Neural progenitor cell (in vitro differentiated cells): ENCODE measurements around the gene STAT5A. TPM values are rescaled to one million over a fixed set of nuclear protein-coding genes. Genes with fewer than 3 reads are reported as not detected.

Source experiments
- DNase-seq: peaks from one replicate; pipeline ENCODE4 v3.0.0-alpha.2; 2016; ENCODE audit warnings: low spot score
- H2AFZ ChIP-seq: fragments of 200-600 bp; sonication (generic); replicated peaks from 2 replicates; pipeline ENCODE4 v1.6.1; 2016; ENCODE audit warnings: antibody characterized with exemption
- H3F3A ChIP-seq: fragments of 200-600 bp; sonication (generic); 2 replicates; pipeline ENCODE4 v1.6.1; 2016; ENCODE audit warnings: antibody characterized with exemption, low read depth
- H3K27ac ChIP-seq: fragments of 200-600 bp; sonication (generic); 2 replicates; pipeline ENCODE4 v1.5.1; 2016; ENCODE audit warnings: mild to moderate bottlenecking
- H3K27me3 ChIP-seq: fragments of 200-600 bp; sonication (generic); 2 replicates; pipeline ENCODE4 v1.6.1; 2016; ENCODE audit warnings: mild to moderate bottlenecking, moderate library complexity
- H3K36me3 ChIP-seq: fragments of 200-600 bp; sonication (generic); 2 replicates; pipeline ENCODE4 v1.5.1; 2016
- H3K4me1 ChIP-seq: fragments of 200-600 bp; sonication (generic); 2 replicates; pipeline ENCODE4 v1.6.1; 2016; ENCODE audit warnings: mixed run types
- H3K4me2 ChIP-seq: fragments of 200-600 bp; sonication (generic); 2 replicates; pipeline ENCODE4 v1.6.1; 2016
- H3K4me3 ChIP-seq: fragments of 200-600 bp; sonication (generic); 2 replicates; pipeline ENCODE4 v1.5.1; 2016
- H3K79me2 ChIP-seq: fragments of 200-600 bp; sonication (generic); 2 replicates; pipeline ENCODE4 v1.6.1; 2016; ENCODE audit warnings: low read depth
- H3K9ac ChIP-seq: fragments of 200-600 bp; sonication (generic); 2 replicates; pipeline ENCODE4 v1.6.1; 2016
- H3K9me3 ChIP-seq: fragments of 200-600 bp; sonication (generic); 2 replicates; pipeline ENCODE4 v1.5.1; 2016; ENCODE audit warnings: low read depth
- H4K20me1 ChIP-seq: fragments of 200-600 bp; sonication (generic); 2 replicates; pipeline ENCODE4 v1.6.1; 2016; ENCODE audit warnings: low read depth
- H3K27ac Mint-ChIP-seq: 3 replicates; pipeline ENCODE4 v1.8.0; 2021; ENCODE audit warnings: mixed read lengths
- H3K27me3 Mint-ChIP-seq: 2 replicates; pipeline ENCODE4 v1.8.0; 2022; ENCODE audit warnings: low read depth, mild to moderate bottlenecking, inconsistent platforms, moderate library complexity, mixed read lengths; ENCODE audit not compliant: insufficient read depth
- H3K36me3 Mint-ChIP-seq: 3 replicates; pipeline ENCODE4 v1.8.0; 2021; ENCODE audit warnings: mixed read lengths
- H3K4me1 Mint-ChIP-seq: 3 replicates; pipeline ENCODE4 v1.8.0; 2021; ENCODE audit warnings: mixed read lengths
- H3K4me3 Mint-ChIP-seq: 3 replicates; pipeline ENCODE4 v1.8.0; 2021; ENCODE audit warnings: mild to moderate bottlenecking, moderate library complexity, mixed read lengths
- H3K9me3 Mint-ChIP-seq: 3 replicates; pipeline ENCODE4 v1.8.0; 2020; ENCODE audit warnings: mixed read lengths
- EZH2 ChIP-seq: fragments of 200-600 bp; sonication (generic); IDR thresholded peaks from 2 replicates; pipeline ENCODE4 v1.6.1; 2017; ENCODE audit warnings: antibody characterized with exemption, mild to moderate bottlenecking, moderate library complexity
- EZH2phosphoT487 ChIP-seq: fragments of 200-600 bp; sonication (generic); IDR thresholded peaks from 2 replicates; pipeline ENCODE4 v1.6.1; 2017; ENCODE audit warnings: antibody characterized with exemption
- total RNA-seq: library from RNA; depleted of rRNA; stranded (reverse); fragments of >200 nt; gene quantifications from 2 replicates; pipeline ENCODE4 v1.2.3, GENCODE V29; 2015; ENCODE audit warnings: low replicate concordance
- TF ChIP-seq, protein P1 (sequence below): fragments of 200-600 bp; sonication (generic); IDR thresholded peaks from 2 replicates; pipeline ENCODE4 v1.5.1; 2017; ENCODE audit warnings: antibody characterized with exemption, mild to moderate bottlenecking

STAT5A gene
- total RNA-seq, 1 donor from 2014 or later = 10.0 TPM

DNA sequence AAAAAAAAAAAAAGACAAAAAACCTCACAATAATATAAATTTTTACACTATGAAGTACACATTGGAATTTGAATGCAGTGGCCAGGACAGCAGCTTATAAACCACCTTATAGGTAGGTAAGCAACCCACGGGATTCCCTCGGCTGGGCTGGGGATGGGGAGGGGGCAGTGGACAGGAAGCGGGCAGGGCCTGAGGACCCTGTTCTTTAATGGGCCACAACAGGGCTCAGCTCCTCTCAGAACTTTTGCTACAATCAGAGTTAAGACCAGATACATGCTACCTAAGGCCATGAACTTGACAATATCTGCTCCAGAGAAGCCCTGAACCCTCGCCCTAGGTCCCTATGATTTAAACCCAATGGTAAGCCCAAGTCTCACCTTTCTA is 25.1 kb downstream of the STAT5A start:
- Mint-ChIP-seq H3K27me3 (no peaks in the 10 kb centered on the region), H3K4me1 (peaks cover 33% of the 10 kb centered on the region), H3K9me3 (no peaks in the 10 kb centered on the region), H3K4me3 (no peak overlapping the region), H3K36me3 (peaks cover 13% of the 10 kb centered on the region), H3K27ac (no peak overlapping the region)
- Histone ChIP-seq H3K4me3 (no peak overlapping the region), H3K27me3 (no peaks in the 10 kb centered on the region), H3K9ac (no peak overlapping the region), H3K4me1 (peaks cover 25% of the 10 kb centered on the region), H3K9me3 (no peaks in the 10 kb centered on the region), H3K79me2 (no peaks in the 10 kb centered on the region), H2AFZ (no peak overlapping the region), H3F3A (peaks cover 36% of the 10 kb centered on the region), H3K4me2 (no peak overlapping the region), H4K20me1 (no peaks in the 10 kb centered on the region), H3K36me3 (no peaks in the 10 kb centered on the region), H3K27ac (no peak overlapping the region)
- TF ChIP-seq, protein P1, sequence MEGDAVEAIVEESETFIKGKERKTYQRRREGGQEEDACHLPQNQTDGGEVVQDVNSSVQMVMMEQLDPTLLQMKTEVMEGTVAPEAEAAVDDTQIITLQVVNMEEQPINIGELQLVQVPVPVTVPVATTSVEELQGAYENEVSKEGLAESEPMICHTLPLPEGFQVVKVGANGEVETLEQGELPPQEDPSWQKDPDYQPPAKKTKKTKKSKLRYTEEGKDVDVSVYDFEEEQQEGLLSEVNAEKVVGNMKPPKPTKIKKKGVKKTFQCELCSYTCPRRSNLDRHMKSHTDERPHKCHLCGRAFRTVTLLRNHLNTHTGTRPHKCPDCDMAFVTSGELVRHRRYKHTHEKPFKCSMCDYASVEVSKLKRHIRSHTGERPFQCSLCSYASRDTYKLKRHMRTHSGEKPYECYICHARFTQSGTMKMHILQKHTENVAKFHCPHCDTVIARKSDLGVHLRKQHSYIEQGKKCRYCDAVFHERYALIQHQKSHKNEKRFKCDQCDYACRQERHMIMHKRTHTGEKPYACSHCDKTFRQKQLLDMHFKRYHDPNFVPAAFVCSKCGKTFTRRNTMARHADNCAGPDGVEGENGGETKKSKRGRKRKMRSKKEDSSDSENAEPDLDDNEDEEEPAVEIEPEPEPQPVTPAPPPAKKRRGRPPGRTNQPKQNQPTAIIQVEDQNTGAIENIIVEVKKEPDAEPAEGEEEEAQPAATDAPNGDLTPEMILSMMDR = no peak
- TF ChIP-seq EZH2 (no peak), EZH2phosphoT487 (no peak)
- no peak for DNase-seq

- H3K4me1 Mint-ChIP-seq = peaks cover 33% of the 10 kb centered on the region
- H3K4me3 Mint-ChIP-seq = no peak overlapping the region
- H3K36me3 Mint-ChIP-seq = peaks cover 16% of the 10 kb centered on the region
- no peaks in the 10 kb centered on the region for H3K27me3 Mint-ChIP-seq
- Histone ChIP-seq H3K36me3 (no peaks in the 10 kb centered on the region), H3K4me2 (no peak overlapping the region), H3K4me3 (no peak overlapping the region), H3K27me3 (no peaks in the 10 kb centered on the region), H3K4me1 (peaks cover 25% of the 10 kb centered on the region), H2AFZ (no peak overlapping the region), H3K9ac (no peak overlapping the region), H3F3A (peaks cover 36% of the 10 kb centered on the region), H3K9me3 (no peaks in the 10 kb centered on the region), H3K79me2 (no peaks in the 10 kb centered on the region), H4K20me1 (no peaks in the 10 kb centered on the region), H3K27ac (no peak overlapping the region)
- TF ChIP-seq EZH2 (no peak), EZH2phosphoT487 (no peak)
- TF ChIP-seq, protein P1 = no peak
- no peak overlapping the region for H3K27ac Mint-ChIP-seq
- no peak for DNase-seq
- H3K9me3 Mint-ChIP-seq = no peaks in the 10 kb centered on the region
Observed at GRCh38 chr17:42313773-42314566, 25.7 kb downstream of the STAT5A start.

GRCh38 chr17:42315402-42316156 is 27.3 kb downstream of the STAT5A start:
- Histone ChIP-seq H3K4me3 (no peak overlapping the region), H2AFZ (no peak overlapping the region), H4K20me1 (no peaks in the 10 kb centered on the region), H3K27ac (no peak overlapping the region), H3K4me2 (no peak overlapping the region), H3K79me2 (no peaks in the 10 kb centered on the region), H3K27me3 (no peaks in the 10 kb centered on the region), H3K4me1 (peaks cover 21% of the 10 kb centered on the region), H3K9me3 (no peaks in the 10 kb centered on the region), H3K9ac (no peak overlapping the region), H3F3A (peaks cover 33% of the 10 kb centered on the region), H3K36me3 (no peaks in the 10 kb centered on the region)
- TF ChIP-seq EZH2phosphoT487 = no peak
- TF ChIP-seq, protein P1 = no peak
- DNase-seq = no peak
- Mint-ChIP-seq H3K27me3 (no peaks in the 10 kb centered on the region), H3K4me1 (peaks cover 26% of the 10 kb centered on the region), H3K9me3 (no peaks in the 10 kb centered on the region), H3K36me3 (peaks cover 16% of the 10 kb centered on the region), H3K4me3 (no peak overlapping the region), H3K27ac (no peak overlapping the region)
